Measurements from ENCODE around the gene RBM28. TPM values are rescaled to one million over a fixed set of nuclear protein-coding genes. Genes with fewer than 3 reads are reported as not detected.

RBM28 gene
- total RNA-seq, 1 donor from 2014 or later = 77.0 TPM

GRCh38 chr7:128352636-128353035 lies 8.9 kb upstream of the RBM28 start:
- Mint-ChIP-seq H3K9me3 (no peaks in the 10 kb centered on the region), H3K4me3 (no peak overlapping the region), H3K36me3 (ENCODE audit: low read depth) (no peaks in the 10 kb centered on the region), H3K27ac (no peak overlapping the region), H3K4me1 (ENCODE audit: low read depth) (no peaks in the 10 kb centered on the region), H3K27me3 (ENCODE audit: insufficient read depth) (peaks cover 58% of the 10 kb centered on the region)
- intact Hi-C loops (cut with micrococcal nuclease) = no loop called here
- no peak for DNase-seq (ENCODE audit: low spot score)

GRCh38 chr7:128352153-128352537 lies 8.4 kb upstream of the RBM28 start:
- no peak overlapping the region for H3K4me3 Mint-ChIP-seq
- no peaks in the 10 kb centered on the region for H3K4me1 Mint-ChIP-seq (ENCODE audit: low read depth)
- H3K27ac Mint-ChIP-seq = no peak overlapping the region
- intact Hi-C loops (cut with micrococcal nuclease) = no loop called here
- H3K27me3 Mint-ChIP-seq (ENCODE audit: insufficient read depth) = peaks cover 58% of the 10 kb centered on the region
- no peaks in the 10 kb centered on the region for H3K36me3 Mint-ChIP-seq (ENCODE audit: low read depth)
- no peak for DNase-seq (ENCODE audit: low spot score)
- H3K9me3 Mint-ChIP-seq = no peaks in the 10 kb centered on the region

- intact Hi-C loops (cut with micrococcal nuclease) = no loop called here
- H3K36me3 Mint-ChIP-seq (ENCODE audit: low read depth) = no peaks in the 10 kb centered on the region
- no peak for DNase-seq (ENCODE audit: low spot score)
- H3K27ac Mint-ChIP-seq = no peak overlapping the region
- no peaks in the 10 kb centered on the region for H3K9me3 Mint-ChIP-seq
- H3K4me1 Mint-ChIP-seq (ENCODE audit: low read depth) = no peaks in the 10 kb centered on the region
- peaks cover 57% of the 10 kb centered on the region for H3K27me3 Mint-ChIP-seq (ENCODE audit: insufficient read depth)
- no peak overlapping the region for H3K4me3 Mint-ChIP-seq
Observed at GRCh38 chr7:128351296-128352152, 7.8 kb upstream of the RBM28 start.

DNA sequence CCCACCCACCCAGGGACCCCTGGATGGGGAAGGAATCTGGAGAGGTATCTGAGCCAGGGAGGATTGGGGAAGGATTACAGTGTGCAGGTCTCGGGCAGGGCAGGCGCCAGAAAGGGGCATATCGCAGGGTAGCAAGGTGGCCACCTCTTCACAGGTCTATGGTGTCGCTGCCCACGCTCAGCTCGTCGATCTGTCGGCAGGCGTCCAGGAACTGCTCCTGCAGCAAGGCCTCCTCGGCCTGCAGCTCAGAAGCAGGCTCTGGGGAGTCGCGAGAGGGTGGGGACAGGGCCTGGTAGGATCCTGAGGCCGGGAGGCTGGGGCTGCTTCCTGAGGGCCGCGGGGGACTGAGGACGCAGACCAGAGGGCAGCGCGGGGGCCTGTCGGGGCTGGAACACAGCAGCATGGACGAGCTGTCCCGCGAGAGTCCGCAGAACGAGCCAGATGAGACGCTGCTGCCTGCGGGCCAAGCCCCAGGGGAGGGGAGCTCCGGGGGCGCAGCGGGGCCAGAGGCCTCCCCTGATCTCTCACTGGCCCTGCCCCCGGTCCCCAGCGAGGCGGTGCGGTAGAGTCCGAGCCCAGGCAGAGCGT lies 7.1 kb upstream of the RBM28 start:
- intact Hi-C loops (cut with micrococcal nuclease) = no loop called here
- no peak overlapping the region for H3K4me3 Mint-ChIP-seq

DNA sequence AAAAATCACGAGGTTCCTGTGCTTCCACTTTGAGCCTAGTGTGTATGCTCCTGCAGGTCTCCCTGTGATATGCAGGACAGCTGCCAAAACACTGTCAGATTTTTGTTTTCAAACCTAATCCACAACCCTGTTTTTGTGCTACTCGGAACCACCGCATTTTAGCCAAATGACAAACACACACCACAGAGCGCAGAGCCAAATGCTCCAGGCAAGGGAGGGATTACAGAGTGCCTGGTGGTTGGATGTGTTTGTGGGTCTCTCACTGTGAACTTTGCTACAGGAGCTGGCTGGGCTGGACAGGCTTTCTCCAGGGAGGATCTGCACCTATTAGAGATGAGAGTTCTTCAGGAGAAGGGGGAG lies 5.7 kb upstream of the RBM28 start:
- H3K9me3 Mint-ChIP-seq = no peaks in the 10 kb centered on the region
- H3K4me1 Mint-ChIP-seq (ENCODE audit: low read depth) = no peaks in the 10 kb centered on the region
- DNase-seq (ENCODE audit: low spot score) = no peak
- peaks cover 50% of the 10 kb centered on the region for H3K27me3 Mint-ChIP-seq (ENCODE audit: insufficient read depth)
- intact Hi-C loops (cut with micrococcal nuclease) = loop anchor here (10.0 kb wide), 2 partner anchors 185 to 215 kb away; no protein-coding TSS in a partner anchor
- no peaks in the 10 kb centered on the region for H3K36me3 Mint-ChIP-seq (ENCODE audit: low read depth)
- H3K4me3 Mint-ChIP-seq = no peak overlapping the region
- H3K27ac Mint-ChIP-seq = no peak overlapping the region

More for the DNA sequence above, 7.1 kb upstream of the RBM28 start:
- Mint-ChIP-seq H3K27me3 (ENCODE audit: insufficient read depth) (peaks cover 55% of the 10 kb centered on the region), H3K36me3 (ENCODE audit: low read depth) (no peaks in the 10 kb centered on the region), H3K9me3 (no peaks in the 10 kb centered on the region), H3K4me1 (ENCODE audit: low read depth) (no peaks in the 10 kb centered on the region), H3K27ac (no peak overlapping the region)
- DNase-seq (ENCODE audit: low spot score) = no peak

DNA sequence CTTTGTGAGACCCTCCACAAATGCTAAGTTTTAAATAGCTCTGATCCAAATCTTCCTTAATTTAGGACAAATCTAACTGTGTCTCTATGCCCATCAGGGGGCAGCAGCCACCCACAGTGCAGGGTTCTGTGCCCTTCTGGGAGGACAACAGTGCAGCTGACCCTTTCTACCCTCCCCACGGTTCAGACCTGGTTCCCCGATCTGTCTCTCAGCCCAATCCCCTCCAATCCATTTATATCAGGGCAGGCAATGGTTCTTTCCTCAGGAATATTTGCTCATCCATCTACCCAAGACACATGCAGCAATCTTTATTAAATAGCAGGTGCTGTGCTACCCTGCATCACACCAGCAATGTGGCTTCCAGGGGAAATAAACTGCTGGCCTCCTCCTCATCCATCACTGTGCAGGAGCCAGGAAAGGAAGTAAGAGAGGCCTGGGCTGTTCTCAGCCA lies 4.0 kb upstream of the RBM28 start:
- H3K27ac Mint-ChIP-seq = no peak overlapping the region
- peaks cover 37% of the 10 kb centered on the region for H3K27me3 Mint-ChIP-seq (ENCODE audit: insufficient read depth)
- intact Hi-C loops (cut with micrococcal nuclease) = loop anchor here (1.0 to 10.0 kb wide), 3 partner anchors 40 to 213 kb away; no protein-coding TSS in a partner anchor
- DNase-seq (ENCODE audit: low spot score) = no peak
- H3K4me1 Mint-ChIP-seq (ENCODE audit: low read depth) = peaks cover 9% of the 10 kb centered on the region
- no peaks in the 10 kb centered on the region for H3K9me3 Mint-ChIP-seq
- no peaks in the 10 kb centered on the region for H3K36me3 Mint-ChIP-seq (ENCODE audit: low read depth)
- H3K4me3 Mint-ChIP-seq = no peak overlapping the region

GRCh38 chr7:128344431-128344774 lies 695 bp upstream of the RBM28 start:
- intact Hi-C loops (cut with micrococcal nuclease) = loop anchor here (5.0 to 10.0 kb wide), 3 partner anchors 190 to 487 kb away; no protein-coding TSS in a partner anchor
- Mint-ChIP-seq H3K4me1 (ENCODE audit: low read depth) (peaks cover 30% of the 10 kb centered on the region), H3K9me3 (no peaks in the 10 kb centered on the region), H3K27me3 (ENCODE audit: insufficient read depth) (peaks cover 22% of the 10 kb centered on the region), H3K27ac (no peak overlapping the region), H3K36me3 (ENCODE audit: low read depth) (peaks cover 7% of the 10 kb centered on the region), H3K4me3 (peak overlapping the region; percentile 64)
- no peak for DNase-seq (ENCODE audit: low spot score)

DNA sequence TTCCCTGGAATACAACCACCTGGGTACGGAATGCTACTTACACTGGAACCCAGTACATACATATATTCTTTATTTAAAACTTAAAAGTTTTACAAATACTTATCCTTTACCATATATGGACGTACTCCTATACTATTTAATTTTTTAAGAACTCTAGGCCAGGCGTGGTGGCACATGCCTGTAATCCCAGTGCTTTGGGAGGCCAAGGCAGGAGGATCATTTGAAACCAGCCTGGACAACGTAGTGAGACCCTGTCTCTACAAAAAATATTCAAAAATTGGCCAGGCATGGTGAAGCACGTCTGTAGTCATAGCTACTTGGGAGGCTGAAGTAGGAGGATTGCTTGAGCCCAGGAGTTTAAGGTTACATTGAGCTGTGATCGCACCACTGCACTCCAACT lies 2.0 kb downstream of the RBM28 start:
- Mint-ChIP-seq H3K36me3 (ENCODE audit: low read depth) (peaks cover 17% of the 10 kb centered on the region), H3K9me3 (no peaks in the 10 kb centered on the region), H3K27ac (no peak overlapping the region), H3K27me3 (ENCODE audit: insufficient read depth) (no peaks in the 10 kb centered on the region), H3K4me3 (peak overlapping the region; percentile 95), H3K4me1 (ENCODE audit: low read depth) (peaks cover 30% of the 10 kb centered on the region)
- no peak for DNase-seq (ENCODE audit: low spot score)
- intact Hi-C loops (cut with micrococcal nuclease) = loop anchor here (2.0 to 10.0 kb wide), 7 partner anchors 21 to 757 kb away; partner anchors contain the start of genes ATP6V1F and GCC1

GRCh38 chr7:128335730-128336129 lies 8.0 kb downstream of the RBM28 start:
- intact Hi-C loops (cut with micrococcal nuclease) = no loop called here
- Mint-ChIP-seq H3K27ac (no peak overlapping the region), H3K4me3 (no peak overlapping the region), H3K36me3 (ENCODE audit: low read depth) (peaks cover 45% of the 10 kb centered on the region), H3K27me3 (ENCODE audit: insufficient read depth) (no peaks in the 10 kb centered on the region), H3K9me3 (no peaks in the 10 kb centered on the region), H3K4me1 (ENCODE audit: low read depth) (peaks cover 3% of the 10 kb centered on the region)
- DNase-seq (ENCODE audit: low spot score) = no peak

- Mint-ChIP-seq H3K36me3 (ENCODE audit: low read depth) (peaks cover 36% of the 10 kb centered on the region), H3K27me3 (ENCODE audit: insufficient read depth) (no peaks in the 10 kb centered on the region), H3K9me3 (no peaks in the 10 kb centered on the region), H3K4me1 (ENCODE audit: low read depth) (peaks cover 22% of the 10 kb centered on the region), H3K27ac (no peak overlapping the region), H3K4me3 (no peak overlapping the region)
- no peak for DNase-seq (ENCODE audit: low spot score)
- intact Hi-C loops (cut with micrococcal nuclease) = loop anchor here (10.0 kb wide), 1 partner anchor 620 kb away; no protein-coding TSS in a partner anchor
Observed at GRCh38 chr7:128324368-128324680, 19.4 kb downstream of the RBM28 start.

- Mint-ChIP-seq H3K4me3 (no peak overlapping the region), H3K9me3 (no peaks in the 10 kb centered on the region), H3K27ac (no peak overlapping the region), H3K4me1 (ENCODE audit: low read depth) (peaks cover 24% of the 10 kb centered on the region), H3K27me3 (ENCODE audit: insufficient read depth) (no peaks in the 10 kb centered on the region), H3K36me3 (ENCODE audit: low read depth) (peaks cover 40% of the 10 kb centered on the region)
- no peak for DNase-seq (ENCODE audit: low spot score)
- intact Hi-C loops (cut with micrococcal nuclease) = loop anchor here (10.0 kb wide), 1 partner anchor 619 kb away; no protein-coding TSS in a partner anchor
Observed at GRCh38 chr7:128323459-128324367, 20.0 kb downstream of the RBM28 start.

GRCh38 chr7:128323040-128323439 lies 20.7 kb downstream of the RBM28 start:
- H3K9me3 Mint-ChIP-seq = no peaks in the 10 kb centered on the region
- H3K27ac Mint-ChIP-seq = no peak overlapping the region
- DNase-seq (ENCODE audit: low spot score) = no peak
- intact Hi-C loops (cut with micrococcal nuclease) = loop anchor here (10.0 kb wide), 1 partner anchor 618 kb away; no protein-coding TSS in a partner anchor
- no peaks in the 10 kb centered on the region for H3K27me3 Mint-ChIP-seq (ENCODE audit: insufficient read depth)
- H3K36me3 Mint-ChIP-seq (ENCODE audit: low read depth) = peaks cover 43% of the 10 kb centered on the region
- peaks cover 27% of the 10 kb centered on the region for H3K4me1 Mint-ChIP-seq (ENCODE audit: low read depth)
- H3K4me3 Mint-ChIP-seq = no peak overlapping the region
